GM21381 (cell line): ENCODE measurements around the gene NCLN.

Experiments
- ATAC-seq: cut with Tn5 transposase; IDR thresholded peaks from one replicate; pipeline ENCODE4 v1.9.1; 2021; ENCODE audit warnings: mild to moderate bottlenecking, moderate library complexity; ENCODE audit not compliant: unreplicated experiment

Gene NCLN, protein sequence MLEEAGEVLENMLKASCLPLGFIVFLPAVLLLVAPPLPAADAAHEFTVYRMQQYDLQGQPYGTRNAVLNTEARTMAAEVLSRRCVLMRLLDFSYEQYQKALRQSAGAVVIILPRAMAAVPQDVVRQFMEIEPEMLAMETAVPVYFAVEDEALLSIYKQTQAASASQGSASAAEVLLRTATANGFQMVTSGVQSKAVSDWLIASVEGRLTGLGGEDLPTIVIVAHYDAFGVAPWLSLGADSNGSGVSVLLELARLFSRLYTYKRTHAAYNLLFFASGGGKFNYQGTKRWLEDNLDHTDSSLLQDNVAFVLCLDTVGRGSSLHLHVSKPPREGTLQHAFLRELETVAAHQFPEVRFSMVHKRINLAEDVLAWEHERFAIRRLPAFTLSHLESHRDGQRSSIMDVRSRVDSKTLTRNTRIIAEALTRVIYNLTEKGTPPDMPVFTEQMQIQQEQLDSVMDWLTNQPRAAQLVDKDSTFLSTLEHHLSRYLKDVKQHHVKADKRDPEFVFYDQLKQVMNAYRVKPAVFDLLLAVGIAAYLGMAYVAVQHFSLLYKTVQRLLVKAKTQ

DNA sequence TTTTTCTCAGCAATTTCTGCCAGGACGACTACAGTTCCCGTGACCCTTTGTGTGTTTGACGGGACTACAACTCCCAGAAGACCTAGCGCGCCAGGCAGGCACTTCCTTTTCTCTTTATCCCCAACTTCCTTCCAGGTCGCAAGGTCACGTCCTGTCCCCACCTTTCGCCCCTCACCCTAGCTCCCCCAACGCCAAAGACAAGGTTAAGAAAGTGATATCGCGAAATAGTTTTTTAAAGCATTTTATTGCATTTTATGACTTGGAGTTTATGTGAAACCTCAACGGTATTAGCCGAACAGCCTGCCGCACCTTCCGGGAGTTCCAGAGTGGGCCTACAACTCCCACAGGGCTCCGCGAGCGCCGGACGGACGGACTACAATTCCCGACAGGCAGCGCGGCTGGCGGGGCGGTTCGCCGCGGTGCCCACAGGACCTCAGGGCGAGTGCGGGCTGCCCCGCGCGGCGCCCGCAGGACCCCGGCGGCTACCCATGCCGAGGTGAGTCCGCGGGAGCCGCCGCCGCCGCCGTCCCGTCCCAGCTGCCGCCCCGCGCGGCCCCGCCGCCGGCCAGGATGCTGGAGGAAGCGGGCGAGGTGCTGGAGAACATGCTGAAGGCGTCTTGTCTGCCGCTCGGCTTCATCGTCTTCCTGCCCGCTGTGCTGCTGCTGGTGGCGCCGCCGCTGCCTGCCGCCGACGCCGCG lies at the start of gene NCLN:
TSS of gene NCLN (plus strand) at position 470 of the 699 bp plus-strand sequence. CDS start at position 571, 101 bp downstream.
- peak; percentile 74 for ATAC-seq

DNA sequence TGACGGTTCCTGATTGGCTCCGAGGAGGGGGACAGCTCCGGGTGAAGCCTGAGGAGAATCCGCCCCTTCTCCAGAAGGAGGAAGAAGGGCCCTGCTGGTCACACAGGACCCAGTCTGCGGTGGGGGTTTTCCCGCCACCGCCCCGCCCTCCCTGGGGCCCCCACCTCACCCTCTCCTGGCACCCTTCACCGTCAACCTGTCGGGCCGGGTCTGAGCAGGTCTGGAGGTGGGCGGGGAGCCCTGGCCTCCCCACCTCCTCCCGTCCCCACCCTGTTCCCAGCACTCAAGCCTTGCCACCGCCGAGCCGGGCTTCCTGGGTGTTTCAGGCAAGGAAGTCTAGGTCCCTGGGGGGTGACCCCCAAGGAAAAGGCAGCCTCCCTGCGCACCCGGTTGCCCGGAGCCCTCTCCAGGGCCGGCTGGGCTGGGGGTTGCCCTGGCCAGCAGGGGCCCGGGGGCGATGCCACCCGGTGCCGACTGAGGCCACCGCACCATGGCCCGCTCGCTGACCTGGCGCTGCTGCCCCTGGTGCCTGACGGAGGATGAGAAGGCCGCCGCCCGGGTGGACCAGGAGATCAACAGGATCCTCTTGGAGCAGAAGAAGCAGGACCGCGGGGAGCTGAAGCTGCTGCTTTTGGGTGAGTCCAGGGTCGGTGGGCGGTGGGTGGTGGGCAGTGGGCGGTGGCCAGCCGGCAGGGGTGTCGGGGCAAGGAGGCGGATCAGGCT lies 49.6 kb upstream of the NCLN start, which contains the start of gene GNA15:
TSS of gene GNA15 (plus strand) at position 73 of the 723 bp plus-strand sequence. CDS start at position 491, 418 bp downstream.
- no peak for ATAC-seq

DNA sequence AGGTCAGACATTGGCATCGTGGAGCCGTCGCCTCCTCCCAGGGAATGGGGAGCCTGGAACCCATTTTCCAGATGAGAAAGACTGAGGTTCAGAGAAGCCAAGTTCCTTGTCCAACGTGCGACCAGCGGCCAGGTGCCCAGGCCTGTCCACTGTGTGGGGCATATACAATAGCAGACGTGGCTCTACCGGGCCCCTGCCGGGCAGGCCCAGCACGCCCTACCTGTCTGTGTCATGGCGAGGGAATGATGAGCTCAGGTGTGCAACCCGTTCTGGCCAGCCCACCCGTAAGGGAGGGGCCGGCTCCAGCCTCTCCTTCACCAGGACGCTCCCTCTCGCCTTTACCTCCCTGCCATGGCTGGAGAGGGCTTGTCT lies 49.1 kb upstream of the NCLN start:
- ATAC-seq, result no peak

DNA sequence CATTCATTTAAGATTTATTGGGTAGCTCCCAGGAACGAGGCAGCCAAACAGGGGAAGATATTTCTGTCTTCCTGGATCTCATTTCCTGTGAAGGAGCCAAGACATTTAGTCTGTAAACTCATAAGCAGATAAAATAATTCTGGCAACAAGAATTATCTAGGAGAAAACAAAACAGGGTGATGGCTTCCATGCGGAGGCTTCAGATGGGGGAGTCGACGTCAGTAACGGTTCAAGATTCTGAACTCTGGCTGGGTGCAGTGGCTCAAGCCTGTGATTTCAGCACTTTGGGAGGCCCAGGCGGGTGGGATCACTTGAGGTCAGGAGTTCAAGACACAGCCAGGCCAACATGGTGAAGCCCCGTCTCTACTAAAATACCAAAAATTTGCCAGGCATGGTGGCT lies 48.6 kb upstream of the NCLN start:
- ATAC-seq, result no peak

DNA sequence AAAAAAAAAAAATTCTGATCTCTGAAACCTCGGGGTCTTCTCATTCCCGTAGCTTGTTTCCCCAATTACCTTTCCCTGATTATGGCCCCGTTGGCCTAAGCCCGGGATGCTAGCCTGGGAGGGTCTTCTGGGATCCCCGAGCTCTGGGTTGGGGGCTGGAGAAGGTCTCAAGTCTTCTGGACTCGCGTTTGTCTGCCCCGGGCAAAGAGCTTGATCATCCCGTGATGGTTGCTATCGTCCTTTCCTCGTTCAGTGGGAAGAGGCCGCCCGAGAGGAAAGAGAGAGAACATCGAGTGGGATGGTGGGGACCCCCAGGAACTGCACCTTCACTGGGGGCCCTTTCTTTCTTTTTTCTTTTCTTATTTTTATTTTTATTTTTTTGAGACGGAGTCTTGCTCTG lies 47.5 kb upstream of the NCLN start:
- ATAC-seq, result no peak

DNA sequence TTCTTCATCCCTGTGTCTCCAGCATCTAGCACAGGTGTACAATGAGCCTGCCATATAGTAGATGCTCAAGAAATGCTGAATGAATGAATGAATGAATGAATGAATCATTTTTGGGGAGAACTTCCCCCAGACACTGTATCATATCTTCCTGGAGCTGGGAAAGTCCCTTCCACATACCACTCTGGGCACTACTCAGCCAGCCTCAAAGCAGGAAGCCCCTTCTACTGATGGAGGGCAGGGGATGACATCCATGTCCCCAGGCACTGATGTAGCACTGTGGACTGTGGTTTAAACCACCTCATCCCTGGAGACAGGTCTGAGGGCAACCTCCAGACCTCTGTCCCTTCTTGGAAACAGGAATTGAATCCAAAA lies 45.1 kb upstream of the NCLN start:
- ATAC-seq, result no peak

DNA sequence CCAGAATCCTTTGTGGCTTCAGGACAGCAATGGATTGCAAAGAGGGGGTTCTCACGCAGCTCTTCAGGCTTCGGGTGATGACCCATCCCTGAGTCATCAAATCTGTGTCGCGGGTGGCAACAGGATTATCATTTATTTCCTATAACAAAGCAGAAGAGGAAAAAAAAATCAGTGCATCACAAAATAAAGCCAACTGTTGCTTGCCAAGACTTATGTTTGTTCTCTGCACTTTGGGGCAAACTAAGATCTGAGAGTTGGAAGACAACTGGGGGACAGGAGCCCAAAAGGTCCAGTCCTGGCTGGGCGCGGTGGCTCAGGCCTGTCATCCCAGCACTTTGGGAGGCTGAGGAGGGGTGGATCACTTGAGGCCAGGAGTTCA lies 43.4 kb upstream of the NCLN start:
- no peak for ATAC-seq

DNA sequence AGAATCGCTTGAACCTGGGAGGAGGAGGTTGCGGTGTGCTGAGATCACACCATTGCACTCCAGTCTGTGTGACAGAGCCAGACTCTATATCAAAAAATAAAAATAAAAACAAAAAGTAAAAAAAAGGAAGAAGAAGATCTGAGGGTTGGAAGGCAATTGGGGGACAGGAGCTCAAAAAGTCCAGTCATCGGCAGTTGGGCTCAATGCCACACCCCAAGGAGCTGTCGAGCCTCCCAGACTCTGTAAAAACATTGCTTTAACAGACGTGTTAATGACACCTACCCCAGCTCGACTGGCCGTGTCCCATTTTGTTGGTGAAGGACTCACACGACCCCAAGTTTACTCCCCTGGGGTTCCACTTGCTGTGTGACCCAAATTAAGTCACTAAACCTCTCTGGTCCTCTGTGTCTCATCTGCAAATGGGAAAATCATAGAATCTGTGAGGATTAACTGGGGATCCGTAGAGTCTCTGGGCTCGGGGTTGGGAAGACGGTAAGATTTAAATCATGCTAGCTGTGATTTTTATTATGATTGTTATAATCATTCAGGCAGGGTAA lies 42.9 kb upstream of the NCLN start:
- no peak for ATAC-seq

DNA sequence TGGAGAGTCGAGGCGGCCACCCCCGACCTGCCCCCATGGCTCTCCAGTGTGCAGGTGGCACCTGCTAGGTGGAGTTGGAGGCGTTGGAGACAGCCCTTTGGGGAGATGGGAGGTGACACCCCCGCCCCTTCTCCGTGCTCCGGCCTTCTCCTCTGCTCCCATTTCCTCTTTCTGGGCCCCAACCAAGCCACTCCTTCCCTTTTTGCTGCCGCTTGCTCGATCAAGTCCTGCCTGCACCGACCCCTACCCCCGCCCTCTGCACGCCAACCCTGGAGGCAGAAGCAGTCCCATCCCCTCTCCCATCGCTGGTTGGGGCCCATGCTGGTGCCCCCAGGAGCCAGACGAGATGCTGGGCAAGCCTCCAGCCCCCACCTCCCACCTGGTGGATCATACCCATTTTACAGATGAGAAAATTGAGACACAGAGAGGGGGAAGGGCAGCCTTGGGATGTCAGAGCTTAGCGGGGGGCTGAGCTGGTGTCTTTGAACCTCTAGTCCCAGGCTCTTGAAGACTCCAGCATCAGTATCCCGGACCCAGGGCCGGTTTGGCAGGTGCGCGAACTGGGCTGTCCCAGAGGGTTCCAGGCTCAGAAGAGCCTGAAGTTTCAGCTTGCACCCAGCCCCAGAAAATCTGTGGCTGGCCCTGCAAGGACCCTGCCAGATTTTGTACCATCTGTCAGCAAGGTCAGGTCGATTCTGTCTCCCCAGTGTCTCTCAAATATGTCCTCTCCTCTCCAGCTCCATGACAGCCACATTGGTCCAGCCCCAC lies 39.6 kb upstream of the NCLN start:
- no peak for ATAC-seq

DNA sequence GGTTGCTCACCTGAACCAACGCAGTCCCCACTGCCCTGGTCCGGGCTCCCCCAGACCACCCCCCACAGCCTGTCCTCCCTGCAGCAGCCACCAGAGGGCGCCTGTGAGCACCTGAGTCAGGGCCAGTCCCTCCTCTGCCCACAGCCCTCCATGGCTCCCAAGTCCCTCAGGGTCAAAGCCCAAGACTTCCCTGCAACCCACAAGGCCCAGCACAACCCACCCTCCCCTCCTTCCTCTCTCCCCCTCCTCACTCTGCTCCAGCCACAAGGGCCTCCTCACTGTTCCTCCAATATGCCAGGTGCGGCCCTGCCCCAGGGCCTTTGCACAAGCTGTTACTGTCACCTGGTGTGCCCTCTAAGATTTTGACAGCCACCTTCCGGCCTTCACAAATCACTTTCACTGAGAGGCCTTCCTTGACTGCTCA lies 39.0 kb upstream of the NCLN start:
- ATAC-seq, result no peak

DNA sequence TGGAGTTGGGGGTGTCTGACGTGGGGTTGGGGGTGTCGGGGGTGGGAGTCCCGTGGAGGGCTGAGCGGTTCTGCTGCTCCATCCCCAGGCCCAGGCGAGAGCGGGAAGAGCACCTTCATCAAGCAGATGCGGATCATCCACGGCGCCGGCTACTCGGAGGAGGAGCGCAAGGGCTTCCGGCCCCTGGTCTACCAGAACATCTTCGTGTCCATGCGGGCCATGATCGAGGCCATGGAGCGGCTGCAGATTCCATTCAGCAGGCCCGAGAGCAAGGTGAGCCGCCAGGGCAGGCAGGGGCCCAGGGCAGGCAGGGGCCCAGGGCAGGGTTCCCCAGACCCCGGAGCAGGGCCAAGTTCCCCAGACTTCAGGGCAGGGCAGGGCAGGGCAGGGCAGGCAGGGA lies 37.2 kb upstream of the NCLN start:
- ATAC-seq, result no peak

DNA sequence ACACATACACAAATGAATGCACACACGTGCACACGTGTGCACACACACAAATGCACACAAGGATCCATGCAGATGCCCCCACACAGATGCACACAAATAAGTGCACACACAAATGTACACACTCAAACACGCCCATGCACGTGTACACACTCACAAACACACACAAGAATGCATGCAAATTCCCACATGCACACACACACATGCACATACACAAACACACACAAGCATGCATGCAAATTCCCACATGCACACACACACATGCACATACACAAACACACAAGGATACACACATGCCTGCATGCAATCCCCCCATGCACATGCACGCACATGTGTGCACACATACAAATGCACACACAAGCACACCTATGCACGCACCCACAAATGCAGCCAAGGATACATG lies 36.6 kb upstream of the NCLN start:
- no peak for ATAC-seq

DNA sequence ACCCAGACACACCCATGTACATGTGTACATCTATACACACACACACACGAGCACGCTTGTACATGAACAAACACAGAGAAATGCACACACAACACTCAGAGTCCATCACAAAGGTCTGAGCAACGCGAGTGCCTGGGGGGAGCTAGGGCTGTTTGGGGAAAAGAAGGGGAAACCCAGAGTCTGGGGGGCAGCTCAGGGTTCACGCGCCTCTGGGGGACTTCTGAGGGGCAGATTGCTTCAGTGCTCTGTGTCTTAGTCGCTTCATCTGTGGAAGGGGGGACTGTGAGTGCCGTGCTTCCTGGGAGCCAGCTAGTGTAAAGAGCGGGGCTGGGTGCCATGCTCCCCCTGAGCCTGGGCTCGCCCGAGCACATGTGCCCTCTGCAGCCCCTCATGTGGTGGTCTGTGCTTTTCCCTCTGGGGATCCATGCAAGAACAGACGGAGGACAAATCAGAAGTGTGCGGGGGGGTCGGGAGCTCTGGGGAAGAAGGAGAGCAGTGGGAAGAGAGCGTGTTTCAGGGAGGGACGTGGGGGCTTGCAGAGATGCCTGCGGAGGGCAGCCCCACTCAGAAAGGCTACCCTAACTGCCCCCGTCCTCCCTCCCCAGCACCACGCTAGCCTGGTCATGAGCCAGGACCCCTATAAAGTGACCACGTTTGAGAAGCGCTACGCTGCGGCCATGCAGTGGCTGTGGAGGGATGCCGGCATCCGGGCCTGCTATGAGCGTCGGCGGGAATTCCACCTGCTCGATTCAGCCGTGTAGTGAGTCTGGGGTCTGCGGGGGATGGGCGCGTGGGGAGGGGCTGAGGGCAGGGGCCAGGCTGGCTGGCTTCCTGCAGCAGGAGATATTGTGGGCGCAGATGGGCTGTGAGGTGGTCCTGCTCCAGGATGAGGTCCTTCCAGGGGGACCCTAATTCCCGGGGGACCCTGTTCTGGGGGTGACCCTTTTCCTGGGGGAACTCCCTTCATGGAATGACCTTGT lies 35.9 kb upstream of the NCLN start:
- ATAC-seq, result no peak

DNA sequence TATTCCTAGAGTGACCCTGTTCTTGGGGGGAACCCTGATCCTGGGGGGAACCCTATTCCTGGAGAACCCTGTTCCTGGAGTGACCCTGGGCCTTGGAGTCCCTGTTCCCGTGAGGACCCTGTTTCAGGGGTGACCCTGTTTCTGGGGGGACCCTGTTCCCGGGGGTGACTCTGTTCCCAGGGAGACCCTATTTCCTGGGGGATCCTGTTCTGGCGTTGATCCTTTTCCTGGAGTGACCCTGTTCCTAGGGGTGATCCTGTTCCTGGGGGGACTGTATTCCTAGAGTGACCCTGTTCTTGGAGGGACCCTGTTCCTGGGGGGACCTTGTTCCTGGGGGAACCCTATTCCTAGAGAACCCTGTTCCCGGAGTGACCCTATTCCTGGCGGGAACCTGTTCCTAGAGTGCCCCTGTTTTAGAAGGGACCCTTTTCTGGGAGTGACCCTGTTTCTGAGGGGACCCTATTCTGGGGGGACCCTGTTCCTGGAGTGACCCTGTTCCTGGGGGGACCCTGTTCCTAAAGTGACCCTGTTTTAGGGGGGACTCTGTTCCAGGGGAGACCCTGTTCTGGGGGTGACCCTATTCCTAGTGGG lies 34.9 kb upstream of the NCLN start:
- ATAC-seq, result no peak

DNA sequence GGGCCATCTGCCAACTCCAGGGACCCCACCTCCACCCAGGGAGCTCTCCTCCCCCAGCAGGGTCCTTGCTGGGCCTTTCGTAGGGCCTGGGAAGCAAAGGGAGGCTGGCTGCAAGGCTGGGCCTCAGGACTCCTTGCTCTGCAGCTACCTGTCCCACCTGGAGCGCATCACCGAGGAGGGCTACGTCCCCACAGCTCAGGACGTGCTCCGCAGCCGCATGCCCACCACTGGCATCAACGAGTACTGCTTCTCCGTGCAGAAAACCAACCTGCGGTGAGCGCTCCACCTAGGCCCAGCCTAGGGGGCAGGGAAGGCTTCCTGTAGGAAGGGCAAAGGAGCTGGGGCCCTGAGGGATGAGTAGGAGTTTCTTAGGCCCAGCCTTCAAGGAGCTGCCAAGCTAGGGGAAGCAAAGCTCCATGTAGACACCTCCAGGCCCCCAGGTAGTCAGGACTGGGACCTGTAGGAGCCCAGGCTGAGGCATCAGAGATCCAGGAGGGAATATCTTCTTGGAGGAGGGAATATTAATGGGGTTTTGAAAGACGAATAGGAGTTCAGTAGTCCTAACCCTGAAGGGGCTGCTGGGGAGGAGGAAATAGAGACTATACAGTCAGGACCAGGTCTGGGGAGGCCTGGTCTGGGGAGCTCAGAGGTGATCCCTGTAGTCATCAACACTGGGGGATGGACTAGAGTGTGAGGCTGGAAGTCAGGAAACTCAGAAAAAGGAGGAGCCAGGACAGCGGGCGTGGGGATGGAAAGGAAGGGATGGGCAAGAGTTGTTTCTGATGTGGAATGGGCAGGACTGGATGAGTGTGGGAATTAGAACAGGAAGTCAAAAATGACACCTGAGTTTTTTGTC lies 33.9 kb upstream of the NCLN start:
- no peak for ATAC-seq

DNA sequence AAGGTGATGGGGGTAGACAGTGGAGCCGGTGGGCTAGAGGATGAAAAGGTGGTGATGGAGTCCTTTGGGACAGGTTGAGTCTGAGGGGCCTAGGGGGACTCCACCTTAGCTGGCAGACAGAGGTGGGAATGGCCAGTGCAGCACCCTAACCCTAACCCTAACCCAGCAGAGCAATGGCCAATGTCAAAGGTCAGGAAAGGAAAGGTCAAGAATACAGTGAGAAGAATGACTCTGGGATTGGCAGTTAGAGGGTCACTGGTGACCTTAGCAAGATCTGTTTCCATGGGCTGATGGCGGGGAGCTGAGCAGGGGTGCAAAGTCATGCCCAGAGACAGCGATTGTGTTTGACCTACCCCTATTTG lies 33.3 kb upstream of the NCLN start:
- ATAC-seq, result no peak

DNA sequence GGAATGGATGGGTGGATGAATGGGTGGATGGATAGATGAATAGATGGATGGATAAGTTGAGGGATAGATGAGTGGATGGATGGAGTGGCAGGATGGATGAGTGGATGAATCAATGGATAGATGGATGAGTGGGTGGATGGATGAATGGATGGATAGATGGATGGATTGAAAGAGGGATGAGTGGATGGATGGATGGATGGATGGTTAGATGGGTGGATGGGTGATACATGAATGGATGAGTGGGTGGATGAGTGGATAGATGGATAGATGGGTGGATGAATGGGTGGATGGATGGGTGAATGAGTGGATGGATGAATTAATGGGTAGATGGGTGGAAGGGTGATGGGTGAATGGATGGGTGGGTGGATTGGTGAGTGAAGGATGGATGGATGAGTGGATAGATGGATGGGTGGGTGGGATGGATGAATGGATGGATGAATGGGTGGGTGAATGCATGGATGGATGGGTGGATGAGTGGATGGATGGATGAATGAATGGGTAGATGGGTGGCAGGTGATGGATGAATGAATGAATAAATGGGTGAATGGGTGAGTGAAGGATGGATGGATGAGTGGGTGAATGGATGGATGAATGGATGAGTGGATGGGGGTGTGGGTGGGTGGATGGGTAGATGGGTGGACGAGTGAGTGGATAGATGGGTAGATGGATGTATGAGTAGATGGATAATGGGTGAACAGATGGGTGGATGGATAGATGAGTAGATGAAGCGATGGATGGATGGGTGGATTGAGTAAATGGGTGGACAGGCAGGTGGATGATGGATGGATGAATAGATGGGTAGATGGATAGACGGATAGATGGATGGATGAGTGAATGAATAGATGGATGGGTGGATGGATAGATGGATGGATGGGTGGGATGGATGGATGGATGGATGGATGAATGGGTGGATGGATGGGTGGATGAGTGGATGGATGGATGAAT lies 32.2 kb upstream of the NCLN start:
- no peak for ATAC-seq
